GM13976 (cell line): ENCODE results near the gene WDR75.

Source experiments
- DNase-seq: peaks from one replicate; pipeline ENCODE4 v3.0.0; 2012; ENCODE audit warnings: low spot score
- in situ Hi-C: fragments of 300-500 bp; cut with MboI; formaldehyde crosslinking; loops from one replicate; pipeline ENCODE4 v1.12.0; 2022; ENCODE audit warnings: low sequenced_read_pairs, mixed read lengths, inconsistent platforms; ENCODE audit not compliant: unreplicated experiment
- TF ChIP-seq, protein P1 (sequence below): IDR thresholded peaks from 2 replicates; pipeline ENCODE4 v1.5.1; 2012; ENCODE audit warnings: borderline replicate concordance, mild to moderate bottlenecking; ENCODE audit not compliant: insufficient read depth; ENCODE audit errors: extremely low read depth, missing control alignments, control extremely low read depth

WDR75 gene

GRCh38 chr2:189437926-189438325, 3.3 kb upstream of the WDR75 start:
- TF ChIP-seq, protein P1, sequence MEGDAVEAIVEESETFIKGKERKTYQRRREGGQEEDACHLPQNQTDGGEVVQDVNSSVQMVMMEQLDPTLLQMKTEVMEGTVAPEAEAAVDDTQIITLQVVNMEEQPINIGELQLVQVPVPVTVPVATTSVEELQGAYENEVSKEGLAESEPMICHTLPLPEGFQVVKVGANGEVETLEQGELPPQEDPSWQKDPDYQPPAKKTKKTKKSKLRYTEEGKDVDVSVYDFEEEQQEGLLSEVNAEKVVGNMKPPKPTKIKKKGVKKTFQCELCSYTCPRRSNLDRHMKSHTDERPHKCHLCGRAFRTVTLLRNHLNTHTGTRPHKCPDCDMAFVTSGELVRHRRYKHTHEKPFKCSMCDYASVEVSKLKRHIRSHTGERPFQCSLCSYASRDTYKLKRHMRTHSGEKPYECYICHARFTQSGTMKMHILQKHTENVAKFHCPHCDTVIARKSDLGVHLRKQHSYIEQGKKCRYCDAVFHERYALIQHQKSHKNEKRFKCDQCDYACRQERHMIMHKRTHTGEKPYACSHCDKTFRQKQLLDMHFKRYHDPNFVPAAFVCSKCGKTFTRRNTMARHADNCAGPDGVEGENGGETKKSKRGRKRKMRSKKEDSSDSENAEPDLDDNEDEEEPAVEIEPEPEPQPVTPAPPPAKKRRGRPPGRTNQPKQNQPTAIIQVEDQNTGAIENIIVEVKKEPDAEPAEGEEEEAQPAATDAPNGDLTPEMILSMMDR = no peak
- in situ Hi-C loops = no loop called here
- DNase-seq = no peak

GRCh38 chr2:189439342-189439741, 1.9 kb upstream of the WDR75 start:
- in situ Hi-C loops = no loop called here
- TF ChIP-seq, protein P1 = no peak
- DNase-seq = no peak

- no peak for DNase-seq
- TF ChIP-seq, protein P1 = no peak
- in situ Hi-C loops = no loop called here
Observed at GRCh38 chr2:189440644-189440946, 679 bp upstream of the WDR75 start.

GRCh38 chr2:189441709-189442074, 418 bp downstream of the WDR75 start:
- in situ Hi-C loops = no loop called here
- DNase-seq = no peak
- TF ChIP-seq, protein P1 = no peak

DNA sequence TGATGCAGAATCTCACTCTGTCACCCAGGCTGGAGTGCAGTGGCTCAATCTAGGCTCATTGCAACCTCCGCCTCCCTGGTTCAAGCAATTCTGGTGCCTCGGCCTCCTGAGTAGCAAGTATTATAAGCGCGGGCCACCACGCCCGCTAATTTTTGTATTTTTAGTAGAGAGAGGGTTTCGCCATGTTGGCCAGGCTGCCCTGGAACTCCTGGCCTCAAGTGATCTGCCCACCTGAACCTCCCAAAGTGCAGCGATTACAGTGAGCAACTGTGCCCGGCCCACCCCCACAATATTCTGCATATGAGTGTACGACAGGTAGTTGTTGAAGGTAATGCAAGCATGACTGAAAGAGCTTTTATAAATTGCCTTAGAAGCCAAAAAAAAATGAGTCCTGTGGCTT, 1.2 kb downstream of the WDR75 start:
- DNase-seq = no peak
- TF ChIP-seq, protein P1 = no peak
- in situ Hi-C loops = no loop called here

- in situ Hi-C loops = no loop called here
- TF ChIP-seq, protein P1 = no peak
- DNase-seq = peak; percentile 31
Observed at GRCh38 chr2:189444322-189444721, 3.0 kb downstream of the WDR75 start.

DNA sequence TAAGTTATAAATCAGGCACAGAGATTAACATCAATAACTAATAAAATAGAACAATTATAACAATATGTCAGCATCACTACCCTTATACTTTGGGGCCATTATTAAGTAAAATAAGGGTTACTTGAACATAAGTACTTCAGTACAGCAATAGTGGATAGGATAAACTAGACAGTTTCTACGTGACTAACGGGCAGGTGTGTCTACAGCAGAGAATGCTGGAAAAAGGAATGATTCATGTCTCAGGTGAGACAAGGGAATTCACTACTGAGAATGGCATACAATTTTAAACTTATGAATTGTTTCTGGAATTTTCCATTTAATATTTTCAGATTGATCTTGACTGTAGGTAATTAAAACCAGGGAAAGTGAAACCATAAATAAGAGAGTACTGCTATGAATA, 5.5 kb downstream of the WDR75 start:
- in situ Hi-C loops = no loop called here
- DNase-seq = no peak
- TF ChIP-seq, protein P1 = no peak
